Astrocyte (in vitro differentiated cells and primary cell): ENCODE data around the gene EIF4EBP3. TPM values are rescaled to one million over a fixed set of nuclear protein-coding genes. Genes with fewer than 3 reads are reported as not detected.
"Not testable (repeated sequence)": the region's sequence is repeated elsewhere in the genome, so short reads cannot be mapped to it uniquely, and the experiment has no call there.

Experiments
- DNase-seq: peaks from one replicate; pipeline ENCODE4 v3.0.0-alpha.2; 2010; ENCODE audit warnings: low read depth
- FAIRE-seq: peaks from 2 replicates; lab custom pipeline; 2011; peaks lifted over from hg19 to GRCh38; lab: Jason Lieb, UNC
- H2AFZ ChIP-seq: 2 replicates; pipeline ENCODE4 v1.6.0; 2012; ENCODE audit warnings: low read depth, low read length, inconsistent platforms
- H3K27ac ChIP-seq: 2 replicates; pipeline ENCODE4 v1.5.1; 2011; ENCODE audit warnings: low read depth, low read length, inconsistent platforms
- H3K27me3 ChIP-seq: 2 replicates; pipeline ENCODE4 v1.6.0; 2011; ENCODE audit warnings: low read length, inconsistent platforms; ENCODE audit not compliant: insufficient read depth
- H3K36me3 ChIP-seq: 2 replicates; pipeline ENCODE4 v1.5.1; 2011; ENCODE audit warnings: low read length, inconsistent platforms; ENCODE audit not compliant: insufficient read depth
- H3K4me1 ChIP-seq: 2 replicates; pipeline ENCODE4 v1.5.1; 2011; ENCODE audit warnings: low read length, inconsistent platforms; ENCODE audit not compliant: insufficient read depth
- H3K4me2 ChIP-seq: 2 replicates; pipeline ENCODE4 v1.6.0; 2012; ENCODE audit warnings: low read length, inconsistent platforms
- H3K4me3 ChIP-seq: 2 replicates; pipeline ENCODE4 v1.5.1; 2011; ENCODE audit warnings: low read depth, mild to moderate bottlenecking, low read length, inconsistent platforms; ENCODE audit not compliant: insufficient read depth
- H3K79me2 ChIP-seq: 2 replicates; pipeline ENCODE4 v1.6.0; 2012; ENCODE audit warnings: mild to moderate bottlenecking, low read length, inconsistent platforms; ENCODE audit not compliant: insufficient read depth
- H3K9ac ChIP-seq: 2 replicates; pipeline ENCODE4 v1.6.0; 2012; ENCODE audit warnings: mild to moderate bottlenecking, low read length, inconsistent platforms
- H3K9me3 ChIP-seq: 2 replicates; pipeline ENCODE4 v1.5.1; 2012; ENCODE audit warnings: low read depth, mild to moderate bottlenecking, low read length, inconsistent platforms; ENCODE audit not compliant: insufficient read depth
- H4K20me1 ChIP-seq: 2 replicates; pipeline ENCODE4 v1.6.0; 2012; ENCODE audit warnings: low read length, inconsistent platforms; ENCODE audit not compliant: insufficient read depth
- H3K27ac Mint-ChIP-seq: one replicate; pipeline ENCODE4 v1.8.0; 2021; ENCODE audit warnings: mild to moderate bottlenecking, mixed read lengths; ENCODE audit not compliant: unreplicated experiment
- H3K27me3 Mint-ChIP-seq: one replicate; pipeline ENCODE4 v1.8.0; 2021; ENCODE audit warnings: low read depth, mixed read lengths; ENCODE audit not compliant: unreplicated experiment
- H3K36me3 Mint-ChIP-seq: one replicate; pipeline ENCODE4 v1.8.0; 2021; ENCODE audit warnings: low read depth, mixed read lengths; ENCODE audit not compliant: unreplicated experiment
- H3K4me1 Mint-ChIP-seq: one replicate; pipeline ENCODE4 v1.8.0; 2021; ENCODE audit warnings: low read depth, mixed read lengths; ENCODE audit not compliant: unreplicated experiment
- H3K4me3 Mint-ChIP-seq: one replicate; pipeline ENCODE4 v1.8.0; 2021; ENCODE audit warnings: mild to moderate bottlenecking, moderate library complexity, mixed read lengths; ENCODE audit not compliant: unreplicated experiment
- H3K9me3 Mint-ChIP-seq: one replicate; pipeline ENCODE4 v1.8.0; 2021; ENCODE audit warnings: mild to moderate bottlenecking, mixed read lengths; ENCODE audit not compliant: unreplicated experiment
- EZH2 ChIP-seq: IDR thresholded peaks from 2 replicates; pipeline ENCODE4 v1.6.1; 2012; ENCODE audit warnings: mild to moderate bottlenecking, low read length, inconsistent platforms; ENCODE audit not compliant: insufficient read depth
- total RNA-seq: library from RNA; stranded (reverse); gene quantifications from 2 replicates; pipeline ENCODE4 v1.2.1, GENCODE V29; 2021
- TF ChIP-seq, protein P1 (sequence below): IDR thresholded peaks from 2 replicates; pipeline ENCODE4 v1.5.1; 2011; ENCODE audit warnings: low read depth, mild to moderate bottlenecking, inconsistent platforms, low read length, moderate library complexity; ENCODE audit not compliant: insufficient read depth

Gene EIF4EBP3
- total RNA-seq, 1 donor from 2014 or later = 3.6 TPM

DNA sequence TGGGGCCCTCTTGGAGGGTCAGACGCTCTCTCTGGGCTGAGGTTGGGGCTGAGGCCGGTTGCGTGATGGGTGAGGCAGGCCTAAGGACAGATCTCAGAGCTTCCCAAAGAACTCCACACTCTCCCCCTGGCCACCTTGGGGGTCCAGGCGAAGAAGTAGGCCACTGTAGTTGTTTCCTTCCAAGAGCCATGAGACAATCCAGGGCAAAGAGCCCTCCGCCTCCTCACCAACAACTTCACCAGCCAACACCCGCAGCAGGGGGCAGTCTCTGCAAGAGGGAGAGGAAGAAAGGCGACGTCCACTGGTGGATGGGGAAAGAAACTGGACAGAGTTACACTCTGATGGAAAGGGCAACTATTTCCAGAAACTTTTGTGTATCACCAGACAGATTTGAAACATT is 27.8 kb downstream of the EIF4EBP3 start:
- H3K9me3 Mint-ChIP-seq = no peaks in the 10 kb centered on the region
- Histone ChIP-seq H3K4me1 (peaks cover 6% of the 10 kb centered on the region), H4K20me1 (no peaks in the 10 kb centered on the region), H3K36me3 (no peaks in the 10 kb centered on the region), H2AFZ (no peak overlapping the region), H3K79me2 (no peaks in the 10 kb centered on the region), H3K4me2 (no peak overlapping the region), H3K9ac (no peak overlapping the region), H3K27me3 (peaks cover 2% of the 10 kb centered on the region), H3K27ac (no peak overlapping the region), H3K9me3 (no peaks in the 10 kb centered on the region), H3K4me3 (no peak overlapping the region)
- FAIRE-seq (no peak), DNase-seq (no peak)
- H3K4me1 Mint-ChIP-seq = peaks cover 6% of the 10 kb centered on the region
- H3K27me3 Mint-ChIP-seq = peaks cover 4% of the 10 kb centered on the region
- H3K4me3 Mint-ChIP-seq = no peak overlapping the region
- no peak overlapping the region for H3K27ac Mint-ChIP-seq
- peaks cover 2% of the 10 kb centered on the region for H3K36me3 Mint-ChIP-seq
- no peak for TF ChIP-seq EZH2
- TF ChIP-seq, protein P1, sequence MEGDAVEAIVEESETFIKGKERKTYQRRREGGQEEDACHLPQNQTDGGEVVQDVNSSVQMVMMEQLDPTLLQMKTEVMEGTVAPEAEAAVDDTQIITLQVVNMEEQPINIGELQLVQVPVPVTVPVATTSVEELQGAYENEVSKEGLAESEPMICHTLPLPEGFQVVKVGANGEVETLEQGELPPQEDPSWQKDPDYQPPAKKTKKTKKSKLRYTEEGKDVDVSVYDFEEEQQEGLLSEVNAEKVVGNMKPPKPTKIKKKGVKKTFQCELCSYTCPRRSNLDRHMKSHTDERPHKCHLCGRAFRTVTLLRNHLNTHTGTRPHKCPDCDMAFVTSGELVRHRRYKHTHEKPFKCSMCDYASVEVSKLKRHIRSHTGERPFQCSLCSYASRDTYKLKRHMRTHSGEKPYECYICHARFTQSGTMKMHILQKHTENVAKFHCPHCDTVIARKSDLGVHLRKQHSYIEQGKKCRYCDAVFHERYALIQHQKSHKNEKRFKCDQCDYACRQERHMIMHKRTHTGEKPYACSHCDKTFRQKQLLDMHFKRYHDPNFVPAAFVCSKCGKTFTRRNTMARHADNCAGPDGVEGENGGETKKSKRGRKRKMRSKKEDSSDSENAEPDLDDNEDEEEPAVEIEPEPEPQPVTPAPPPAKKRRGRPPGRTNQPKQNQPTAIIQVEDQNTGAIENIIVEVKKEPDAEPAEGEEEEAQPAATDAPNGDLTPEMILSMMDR = no peak

DNA sequence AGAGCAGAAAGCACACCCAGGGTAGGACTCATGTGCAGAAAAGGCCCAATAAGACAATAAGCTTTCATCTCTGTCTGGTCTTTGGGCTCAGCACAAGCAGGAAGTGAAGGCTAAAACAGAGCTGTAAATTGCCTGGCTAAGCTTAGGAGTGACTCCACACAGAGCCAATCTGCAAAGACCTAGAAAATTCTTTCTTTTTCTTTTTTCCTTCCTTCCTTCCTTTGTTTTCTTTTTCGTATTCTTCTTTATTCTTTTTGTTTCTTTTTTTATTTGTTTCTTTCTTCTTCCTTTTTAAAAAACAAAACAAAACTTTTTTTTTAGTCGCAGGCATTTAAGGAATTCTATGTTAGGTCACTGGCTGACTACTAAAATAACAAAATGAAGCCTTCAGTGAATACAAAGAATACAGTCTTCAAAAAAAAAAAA is 29.3 kb downstream of the EIF4EBP3 start:
- no peaks in the 10 kb centered on the region for H3K79me2 ChIP-seq
- Mint-ChIP-seq H3K27ac (peak overlapping the region; percentile 63), H3K4me3 (no peak overlapping the region), H3K9me3 (no peaks in the 10 kb centered on the region), H3K27me3 (peaks cover 9% of the 10 kb centered on the region), H3K4me1 (peaks cover 6% of the 10 kb centered on the region), H3K36me3 (no peaks in the 10 kb centered on the region)
- peak overlapping the region; percentile 28 for H3K9ac ChIP-seq
- H3K4me2 ChIP-seq = peak overlapping the region; percentile 53
- H4K20me1 ChIP-seq = no peaks in the 10 kb centered on the region
- H3K27me3 ChIP-seq = peaks cover 2% of the 10 kb centered on the region
- H3K4me3 ChIP-seq = no peak overlapping the region
- no peaks in the 10 kb centered on the region for H3K9me3 ChIP-seq
- FAIRE-seq (no peak), DNase-seq (no peak)
- H3K4me1 ChIP-seq = peaks cover 6% of the 10 kb centered on the region
- H3K36me3 ChIP-seq = no peaks in the 10 kb centered on the region
- no peak for TF ChIP-seq EZH2
- TF ChIP-seq, protein P1 = no peak
- H3K27ac ChIP-seq = peak overlapping the region; percentile 45
- H2AFZ ChIP-seq = peak overlapping the region; percentile 68

DNA sequence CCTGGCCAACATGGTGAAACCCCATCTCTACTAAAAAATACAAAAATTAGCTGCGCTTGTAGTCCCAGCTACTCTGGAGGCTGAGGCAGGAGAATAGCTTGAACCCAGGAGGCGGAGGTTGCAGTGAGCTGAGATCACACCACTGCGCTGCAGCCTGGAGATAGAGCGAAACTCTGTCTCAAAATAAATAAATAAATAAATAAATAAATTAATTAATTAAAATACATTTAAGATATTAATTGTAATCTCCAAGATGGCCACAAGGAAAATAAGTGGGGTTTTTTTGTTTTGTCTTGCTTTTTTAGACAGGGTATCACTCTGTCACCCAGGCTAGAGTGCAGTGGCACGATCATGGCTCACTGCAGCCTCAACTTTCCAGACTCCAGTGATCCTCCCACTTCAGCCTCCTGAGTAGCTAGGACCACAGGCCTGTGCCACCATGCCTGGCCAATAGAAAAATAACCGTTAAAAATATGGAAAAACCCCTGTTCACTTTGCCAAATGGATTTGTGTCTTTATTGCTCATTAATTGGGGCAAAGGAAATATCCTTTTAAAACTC is 31.8 kb downstream of the EIF4EBP3 start:
- not testable (repeated sequence) for H4K20me1 ChIP-seq, FAIRE-seq, DNase-seq, H3K27me3 ChIP-seq, H3K36me3 ChIP-seq, H3K27ac ChIP-seq, H3K4me3 ChIP-seq, H3K9me3 ChIP-seq, H3K9ac ChIP-seq, H2AFZ ChIP-seq, H3K4me3 Mint-ChIP-seq, H3K4me2 ChIP-seq, H3K4me1 ChIP-seq, H3K36me3 Mint-ChIP-seq, H3K9me3 Mint-ChIP-seq, H3K27ac Mint-ChIP-seq, H3K4me1 Mint-ChIP-seq, H3K79me2 ChIP-seq
- peaks cover 17% of the 10 kb centered on the region for H3K27me3 Mint-ChIP-seq
